GM15510 (cell line): Measurements from ENCODE around the gene LAMC1.

ENCODE experiments used
- POLR2A ChIP-seq: IDR thresholded peaks from 3 replicates; pipeline ENCODE4 v1.6.1; 2011; ENCODE audit warnings: borderline replicate concordance; ENCODE audit not compliant: insufficient read length; ENCODE audit errors: extremely low read depth

The LAMC1 gene

GRCh38 chr1:183027031-183027430 lies 3.8 kb downstream of the LAMC1 start:
- no peak for TF ChIP-seq POLR2A

GRCh38 chr1:183027791-183028190 lies 4.6 kb downstream of the LAMC1 start:
- TF ChIP-seq POLR2A, result no peak

DNA sequence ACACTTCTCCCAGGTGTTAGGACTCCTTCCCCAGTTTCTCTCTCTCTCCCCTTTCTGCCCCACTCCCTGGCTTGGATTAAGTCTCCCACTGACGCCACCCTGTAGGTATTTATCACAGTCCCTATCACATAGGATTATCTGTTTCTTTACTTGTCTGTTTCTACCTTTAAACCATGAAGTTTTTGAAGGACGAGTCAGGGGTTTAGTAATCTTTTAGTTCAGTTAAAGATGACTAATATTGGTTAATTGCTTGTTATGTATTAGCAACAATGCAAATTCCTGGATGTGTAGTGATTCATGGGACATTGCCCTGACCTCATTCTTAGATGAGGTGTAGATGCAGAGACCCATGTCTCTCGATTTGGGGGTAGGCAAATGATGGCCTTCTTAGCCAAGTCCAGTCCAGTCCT lies 6.4 kb downstream of the LAMC1 start:
- TF ChIP-seq POLR2A, result no peak

- no peak for TF ChIP-seq POLR2A
These were observed 6.8 kb downstream of the LAMC1 start for GRCh38 chr1:183030053-183030452.

GRCh38 chr1:183032122-183032921 lies 9.1 kb downstream of the LAMC1 start:
- TF ChIP-seq POLR2A, result no peak

- TF ChIP-seq POLR2A, result no peak
These were observed 10.0 kb downstream of the LAMC1 start for GRCh38 chr1:183033205-183033604.

DNA sequence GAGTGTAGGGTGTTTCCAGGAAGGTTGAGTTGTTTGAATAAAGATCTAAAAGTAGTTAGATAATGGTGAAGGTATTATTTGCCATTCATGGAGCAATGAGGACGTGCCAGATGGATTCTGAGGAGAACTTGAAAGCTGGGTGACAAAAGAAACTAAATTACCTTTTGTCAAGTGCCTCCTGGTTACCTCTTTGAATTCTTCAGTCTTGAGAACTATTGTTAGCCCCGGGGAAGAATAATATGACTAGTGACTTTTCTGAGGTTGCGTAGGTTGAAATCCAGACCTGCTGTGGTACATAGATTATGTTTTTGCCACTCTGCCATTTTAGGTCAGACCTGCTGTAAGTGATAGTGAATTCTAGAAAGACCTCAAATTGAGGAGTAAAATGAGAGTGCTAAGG lies 11.5 kb downstream of the LAMC1 start:
- no peak for TF ChIP-seq POLR2A

- TF ChIP-seq POLR2A, result no peak
These were observed 15.2 kb downstream of the LAMC1 start for GRCh38 chr1:183038333-183038866.

GRCh38 chr1:183038913-183039312 lies 15.7 kb downstream of the LAMC1 start:
- TF ChIP-seq POLR2A, result no peak

GRCh38 chr1:183039330-183039729 lies 16.1 kb downstream of the LAMC1 start:
- no peak for TF ChIP-seq POLR2A

GRCh38 chr1:183039985-183040447 lies 16.8 kb downstream of the LAMC1 start:
- TF ChIP-seq POLR2A, result no peak

- TF ChIP-seq POLR2A, result no peak
These were observed 17.3 kb downstream of the LAMC1 start for GRCh38 chr1:183040547-183040971.

GRCh38 chr1:183043254-183043653 lies 20.0 kb downstream of the LAMC1 start:
- no peak for TF ChIP-seq POLR2A

DNA sequence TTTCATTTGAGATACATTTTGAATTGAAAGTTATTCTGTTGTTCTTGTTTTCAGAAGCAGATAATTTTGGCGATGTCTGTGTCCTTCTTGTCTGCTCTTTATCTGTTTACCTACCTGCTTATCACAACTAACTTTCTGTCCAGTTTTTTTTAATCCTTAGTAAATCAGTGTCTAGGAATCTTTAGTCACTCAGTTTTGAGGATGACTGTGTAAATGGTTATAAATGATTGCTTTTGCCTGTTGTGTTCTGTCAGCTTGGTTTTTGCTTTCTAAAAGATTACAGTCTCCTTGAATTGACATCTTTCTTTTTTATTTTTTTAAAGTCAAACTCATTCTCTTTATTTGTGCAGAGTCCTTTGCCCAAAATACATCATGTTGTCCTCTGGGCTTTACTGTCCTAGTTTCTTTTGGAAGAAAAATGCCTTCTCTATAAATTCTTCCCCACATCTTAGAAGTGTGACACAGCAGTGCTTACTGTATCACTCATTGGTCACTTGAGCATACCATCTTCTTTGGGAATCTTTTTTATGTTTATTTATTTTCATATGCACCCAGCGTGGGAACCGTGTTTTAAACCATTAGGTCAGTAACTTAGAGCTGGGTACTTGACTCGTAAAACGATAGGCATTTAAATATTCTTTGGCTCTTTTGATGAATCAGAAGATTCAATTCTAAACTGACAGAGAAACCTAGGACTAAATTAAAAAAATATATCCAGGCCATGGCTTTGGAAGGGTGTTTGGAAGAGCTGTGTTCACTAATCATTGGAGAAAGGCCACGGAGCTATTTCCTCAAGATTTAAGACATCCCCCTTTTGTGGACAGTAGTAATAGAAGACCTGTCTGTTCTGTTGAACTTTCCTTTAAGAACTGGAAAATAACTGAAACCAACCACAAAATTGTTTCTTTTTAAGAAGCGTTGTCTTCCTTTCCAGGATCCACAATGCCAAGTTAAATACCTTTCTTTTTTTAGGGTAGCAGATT lies 20.9 kb downstream of the LAMC1 start:
- TF ChIP-seq POLR2A, result no peak
